DND-41 (cell line): ENCODE measurements around the gene ZNF175.
"Not testable (repeated sequence)": the region's sequence is repeated elsewhere in the genome, so short reads cannot be mapped to it uniquely, and the experiment has no call there.

Source experiments
- ATAC-seq: fragments of 200-7000 bp; cut with Tn5 transposase; 3 replicates; pipeline ENCODE4 v1.9.1; 2021; ENCODE audit warnings: low read depth; ENCODE audit not compliant: insufficient read depth
- DNase-seq: peaks from one replicate; pipeline ENCODE4 v3.0.0-alpha.2; 2020
- H2AFZ ChIP-seq: 2 replicates; pipeline ENCODE4 v1.6.0; 2012; ENCODE audit warnings: low read depth, low read length
- H3K27ac ChIP-seq: 2 replicates; pipeline ENCODE4 v1.5.1; 2012; ENCODE audit warnings: low read length, inconsistent platforms
- H3K27me3 ChIP-seq: fragments of 200-600 bp; sonication (generic); 2 replicates; pipeline ENCODE4 v1.6.0; 2012; ENCODE audit warnings: low read length, mild to moderate bottlenecking, inconsistent platforms; ENCODE audit not compliant: insufficient read depth, poor library complexity
- H3K36me3 ChIP-seq: 2 replicates; pipeline ENCODE4 v1.5.1; 2012; ENCODE audit warnings: low read length, inconsistent platforms; ENCODE audit not compliant: insufficient read depth
- H3K4me1 ChIP-seq: 2 replicates; pipeline ENCODE4 v1.5.1; 2012; ENCODE audit warnings: mild to moderate bottlenecking, low read length; ENCODE audit not compliant: insufficient read depth
- H3K4me2 ChIP-seq: 2 replicates; pipeline ENCODE4 v1.6.0; 2012; ENCODE audit warnings: mild to moderate bottlenecking, moderate library complexity, low read length, inconsistent platforms; ENCODE audit not compliant: insufficient read depth
- H3K4me3 ChIP-seq, 2 experiments: fragments of 200-600 bp in 1 of 2; shearing (Covaris generic) in 1 of 2; 2 replicates each; pipeline ENCODE4 v1.5.1; 2012 to 2016; ENCODE audit warnings: inconsistent platforms in 2 of 2, low read length in 2 of 2, mild to moderate bottlenecking in 2 of 2, low read depth in 1 of 2, moderate library complexity in 1 of 2
- H3K79me2 ChIP-seq: 2 replicates; pipeline ENCODE4 v1.6.0; 2012; ENCODE audit warnings: low read length, inconsistent platforms; ENCODE audit not compliant: insufficient read depth
- H3K9ac ChIP-seq: 2 replicates; pipeline ENCODE4 v1.6.0; 2012; ENCODE audit warnings: low read depth, mild to moderate bottlenecking, inconsistent platforms, low read length, moderate library complexity
- H3K9me3 ChIP-seq: 2 replicates; pipeline ENCODE4 v1.5.1; 2012; ENCODE audit warnings: low read length, moderate library complexity, mild to moderate bottlenecking, inconsistent platforms; ENCODE audit not compliant: insufficient read depth, severe bottlenecking
- H4K20me1 ChIP-seq: 2 replicates; pipeline ENCODE4 v1.6.0; 2012; ENCODE audit warnings: low read length; ENCODE audit not compliant: insufficient read depth
- CTCF ChIP-seq: IDR thresholded peaks from 2 replicates; pipeline ENCODE4 v1.5.1; 2012; ENCODE audit warnings: borderline replicate concordance, low read length, moderate library complexity, mild to moderate bottlenecking; ENCODE audit not compliant: poor library complexity, severe bottlenecking; ENCODE audit errors: extremely low read depth
- EZH2 ChIP-seq: IDR thresholded peaks from 3 replicates; pipeline ENCODE4 v1.6.1; 2012; ENCODE audit warnings: borderline replicate concordance, low read depth, mild to moderate bottlenecking, moderate library complexity, low read length, inconsistent platforms; ENCODE audit not compliant: severe bottlenecking

ZNF175 gene

GRCh38 chr19:51626675-51627074 is 55.6 kb downstream of the ZNF175 start:
- Histone ChIP-seq H3K27me3 (peaks cover 5% of the 10 kb centered on the region), H3K4me1 (no peaks in the 10 kb centered on the region), H3K36me3 (no peaks in the 10 kb centered on the region), H3K4me3 (no peak overlapping the region), H2AFZ (no peak overlapping the region), H3K27ac (no peak overlapping the region), H3K9ac (no peak overlapping the region), H3K79me2 (no peaks in the 10 kb centered on the region), H3K4me2 (no peak overlapping the region), H3K9me3 (no peaks in the 10 kb centered on the region), H4K20me1 (no peaks in the 10 kb centered on the region)
- no peak for TF ChIP-seq CTCF
- TF ChIP-seq EZH2: no peak
- DNase-seq: no peak
- no peak for ATAC-seq

GRCh38 chr19:51627491-51628138 is 56.5 kb downstream of the ZNF175 start:
- TF ChIP-seq EZH2: no peak
- no peak for TF ChIP-seq CTCF
- H3K27ac ChIP-seq: no peak overlapping the region
- no peak for DNase-seq
- peaks cover 5% of the 10 kb centered on the region for H3K27me3 ChIP-seq
- no peak overlapping the region for H3K9ac ChIP-seq
- H3K4me3 ChIP-seq: no peak overlapping the region
- no peaks in the 10 kb centered on the region for H3K79me2 ChIP-seq
- no peaks in the 10 kb centered on the region for H3K9me3 ChIP-seq
- H2AFZ ChIP-seq: no peak overlapping the region
- no peaks in the 10 kb centered on the region for H3K4me1 ChIP-seq
- no peaks in the 10 kb centered on the region for H4K20me1 ChIP-seq
- no peak for ATAC-seq
- H3K4me2 ChIP-seq: no peak overlapping the region
- no peaks in the 10 kb centered on the region for H3K36me3 ChIP-seq

GRCh38 chr19:51628153-51628939 is 57.3 kb downstream of the ZNF175 start:
- Histone ChIP-seq H3K27ac (no peak overlapping the region), H3K4me2 (no peak overlapping the region), H3K4me1 (no peaks in the 10 kb centered on the region), H3K9me3 (no peaks in the 10 kb centered on the region), H2AFZ (no peak overlapping the region), H3K36me3 (no peaks in the 10 kb centered on the region), H3K9ac (no peak overlapping the region), H3K79me2 (no peaks in the 10 kb centered on the region), H3K4me3 (no peak overlapping the region), H4K20me1 (no peaks in the 10 kb centered on the region), H3K27me3 (peaks cover 5% of the 10 kb centered on the region)
- DNase-seq (no peak), ATAC-seq (no peak)
- TF ChIP-seq EZH2: no peak
- no peak for TF ChIP-seq CTCF

GRCh38 chr19:51630315-51630714 is 59.2 kb downstream of the ZNF175 start, which contains the start of gene SIGLEC5:
Gene SIGLEC5, minus strand, starts transcription at chr19:51630401. Its CDS starts 66 bp downstream, at chr19:51630335.
- H3K9ac ChIP-seq, H4K20me1 ChIP-seq, ATAC-seq, H3K4me3 ChIP-seq, H3K4me2 ChIP-seq, H3K36me3 ChIP-seq, DNase-seq, H3K27me3 ChIP-seq, H3K4me1 ChIP-seq, H3K27ac ChIP-seq, H3K9me3 ChIP-seq, H2AFZ ChIP-seq, H3K79me2 ChIP-seq: not testable (repeated sequence)
